ENCODE measurements around the gene OPN1SW.

OPN1SW gene

GRCh38 chr7:128775744-128776474 is at the start of gene OPN1SW:
Gene OPN1SW, minus strand, starts transcription at chr7:128775794. Its CDS starts 13 bp downstream, at chr7:128775781.
- no peak for DNase-seq (ENCODE audit: low spot score)
- FAIRE-seq = no peak

- no peak for FAIRE-seq
- DNase-seq (ENCODE audit: low spot score) = no peak
These were observed 46.1 kb upstream of the OPN1SW start for GRCh38 chr7:128821724-128822123.

- no peak for FAIRE-seq
- DNase-seq (ENCODE audit: low spot score) = no peak
These were observed 43.1 kb upstream of the OPN1SW start for GRCh38 chr7:128818694-128819093.

- FAIRE-seq (no peak), DNase-seq (ENCODE audit: low spot score) (no peak)
These were observed 39.8 kb upstream of the OPN1SW start for GRCh38 chr7:128815289-128815942.

GRCh38 chr7:128814499-128814898 is 38.9 kb upstream of the OPN1SW start:
- no peak for FAIRE-seq

GRCh38 chr7:128812514-128813168 is 37.0 kb upstream of the OPN1SW start:
- DNase-seq (ENCODE audit: low spot score) (no peak), FAIRE-seq (no peak)

More at GRCh38 chr7:128814499-128814898, 38.9 kb upstream of the OPN1SW start:
- no peak for DNase-seq (ENCODE audit: low spot score)

GRCh38 chr7:128811631-128812430 is 36.2 kb upstream of the OPN1SW start:
- DNase-seq (ENCODE audit: low spot score) (no peak), FAIRE-seq (no peak)

- FAIRE-seq (no peak), DNase-seq (ENCODE audit: low spot score) (no peak)
These were observed 35.4 kb upstream of the OPN1SW start for GRCh38 chr7:128810997-128811396.

- DNase-seq (ENCODE audit: low spot score) (no peak), FAIRE-seq (no peak)
These were observed 34.9 kb upstream of the OPN1SW start for GRCh38 chr7:128810473-128810872.

- FAIRE-seq (no peak), DNase-seq (ENCODE audit: low spot score) (no peak)
These were observed 33.8 kb upstream of the OPN1SW start for GRCh38 chr7:128809363-128809762.

GRCh38 chr7:128807191-128807590 is 31.6 kb upstream of the OPN1SW start:
- DNase-seq (ENCODE audit: low spot score) (no peak), FAIRE-seq (no peak)

- no peak for FAIRE-seq
- no peak for DNase-seq (ENCODE audit: low spot score)
These were observed 29.6 kb upstream of the OPN1SW start for GRCh38 chr7:128805225-128805624.

- no peak for FAIRE-seq
- DNase-seq (ENCODE audit: low spot score) = no peak
These were observed 28.9 kb upstream of the OPN1SW start for GRCh38 chr7:128804484-128804883.

- DNase-seq (ENCODE audit: low spot score) (no peak), FAIRE-seq (no peak)
These were observed 26.2 kb upstream of the OPN1SW start for GRCh38 chr7:128801667-128802418.

GRCh38 chr7:128801003-128801402 is 25.4 kb upstream of the OPN1SW start:
- DNase-seq (ENCODE audit: low spot score) = no peak
- FAIRE-seq = no peak

- no peak for FAIRE-seq
These were observed 25.0 kb upstream of the OPN1SW start for GRCh38 chr7:128800567-128800966.

GRCh38 chr7:128799451-128799850 is 23.9 kb upstream of the OPN1SW start:
- FAIRE-seq (no peak), DNase-seq (ENCODE audit: low spot score) (no peak)

More at GRCh38 chr7:128800567-128800966, 25.0 kb upstream of the OPN1SW start:
- DNase-seq (ENCODE audit: low spot score) = no peak

GRCh38 chr7:128796327-128796726 is 20.7 kb upstream of the OPN1SW start:
- no peak for DNase-seq (ENCODE audit: low spot score)
- FAIRE-seq = no peak

GRCh38 chr7:128795129-128795528 is 19.5 kb upstream of the OPN1SW start:
- FAIRE-seq = no peak
- no peak for DNase-seq (ENCODE audit: low spot score)

- FAIRE-seq (no peak), DNase-seq (ENCODE audit: low spot score) (no peak)
These were observed 18.8 kb upstream of the OPN1SW start for GRCh38 chr7:128794436-128794835.

GRCh38 chr7:128794020-128794419 is 18.4 kb upstream of the OPN1SW start:
- no peak for FAIRE-seq
- DNase-seq (ENCODE audit: low spot score) = no peak
